ENCODE measurements around the gene NRDE2.
"Not testable (repeated sequence)": the region's sequence is repeated elsewhere in the genome, so short reads cannot be mapped to it uniquely, and the experiment has no call there.

Gene NRDE2

DNA sequence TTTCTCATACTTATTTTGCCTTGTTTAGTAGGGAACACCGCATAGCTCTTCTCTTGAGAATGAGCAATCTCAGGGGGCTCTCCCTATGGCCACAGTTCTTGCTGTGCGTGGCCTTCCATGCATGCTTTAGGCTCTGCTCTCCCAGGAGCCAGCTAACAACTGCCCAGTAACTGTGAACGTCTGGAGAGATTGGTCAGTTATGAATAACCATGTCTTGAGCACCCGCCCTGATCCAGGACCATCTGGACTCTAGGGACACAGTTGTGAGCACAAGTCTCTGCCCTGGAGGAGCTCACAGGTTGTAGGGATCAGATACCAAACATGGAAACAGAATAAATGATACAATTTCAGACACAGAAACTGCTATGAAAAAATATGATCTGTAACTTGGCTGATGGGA lies 63.3 kb downstream of the NRDE2 start:
- DNase-seq: no peak

DNA sequence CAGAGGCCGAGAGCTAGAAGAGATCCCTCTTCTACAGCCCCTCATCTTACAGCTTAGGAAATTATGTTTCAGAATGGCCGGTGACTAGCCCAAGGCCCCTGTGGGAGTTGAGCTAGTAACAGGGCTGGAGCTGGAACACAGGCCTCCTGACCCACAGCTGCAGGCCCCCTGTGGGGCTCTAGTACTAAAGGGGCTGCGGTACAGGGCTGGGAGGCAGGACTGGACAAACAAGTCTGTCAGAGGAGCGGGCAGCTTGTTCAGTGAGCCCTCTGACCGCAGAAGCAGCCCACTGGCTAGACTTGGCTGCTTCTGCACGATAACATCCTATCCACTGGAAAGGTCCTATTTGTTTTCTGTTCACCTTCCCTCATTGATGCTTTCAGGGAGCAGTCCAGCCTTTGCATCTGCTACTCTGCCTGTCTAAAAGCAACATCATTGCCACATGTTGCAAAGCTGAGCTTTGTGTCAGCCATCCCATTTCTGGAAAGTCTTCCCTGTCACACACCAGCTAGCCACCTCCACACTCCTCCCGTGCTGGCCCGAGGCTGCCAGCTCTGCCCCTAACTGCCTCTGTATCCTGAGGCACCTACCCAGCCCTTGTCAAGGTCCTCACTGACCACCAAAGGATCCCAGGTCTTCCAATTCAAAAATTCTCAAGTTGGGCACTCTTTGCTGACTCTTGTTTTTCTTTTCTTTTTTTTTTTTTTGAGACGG lies 65.1 kb downstream of the NRDE2 start:
- DNase-seq: no peak

DNA sequence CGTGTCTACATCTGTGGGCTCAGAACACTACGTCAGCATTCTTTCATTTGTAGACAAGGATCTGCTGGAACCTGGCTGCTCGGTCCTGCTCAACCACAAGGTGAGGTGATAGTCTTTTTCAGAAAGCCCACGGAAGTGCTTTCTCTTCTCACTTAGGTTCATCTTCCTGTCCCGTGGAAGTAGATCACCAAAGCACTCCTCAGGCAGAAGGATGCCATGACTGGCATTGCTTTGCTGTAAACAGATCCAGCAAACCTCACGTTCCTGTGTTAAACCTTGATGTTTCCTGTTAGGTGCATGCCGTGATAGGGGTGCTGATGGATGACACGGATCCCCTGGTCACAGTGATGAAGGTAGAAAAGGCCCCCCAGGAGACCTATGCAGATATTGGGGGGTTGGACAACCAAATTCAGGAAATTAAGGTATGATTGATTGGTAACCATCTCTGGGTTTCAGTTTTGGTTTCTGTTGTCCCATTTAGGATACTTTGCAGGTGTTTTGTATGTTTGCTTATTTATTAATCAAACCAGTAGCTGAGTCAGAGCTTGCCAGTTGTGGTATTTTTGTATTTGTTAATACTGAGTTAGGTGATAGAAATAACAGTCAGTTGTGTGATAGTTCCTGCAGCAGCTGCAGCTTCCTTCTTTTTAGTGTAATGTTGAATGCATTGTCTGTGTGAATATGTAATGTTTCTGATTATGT lies 67.8 kb downstream of the NRDE2 start:
- no peak for DNase-seq

DNA sequence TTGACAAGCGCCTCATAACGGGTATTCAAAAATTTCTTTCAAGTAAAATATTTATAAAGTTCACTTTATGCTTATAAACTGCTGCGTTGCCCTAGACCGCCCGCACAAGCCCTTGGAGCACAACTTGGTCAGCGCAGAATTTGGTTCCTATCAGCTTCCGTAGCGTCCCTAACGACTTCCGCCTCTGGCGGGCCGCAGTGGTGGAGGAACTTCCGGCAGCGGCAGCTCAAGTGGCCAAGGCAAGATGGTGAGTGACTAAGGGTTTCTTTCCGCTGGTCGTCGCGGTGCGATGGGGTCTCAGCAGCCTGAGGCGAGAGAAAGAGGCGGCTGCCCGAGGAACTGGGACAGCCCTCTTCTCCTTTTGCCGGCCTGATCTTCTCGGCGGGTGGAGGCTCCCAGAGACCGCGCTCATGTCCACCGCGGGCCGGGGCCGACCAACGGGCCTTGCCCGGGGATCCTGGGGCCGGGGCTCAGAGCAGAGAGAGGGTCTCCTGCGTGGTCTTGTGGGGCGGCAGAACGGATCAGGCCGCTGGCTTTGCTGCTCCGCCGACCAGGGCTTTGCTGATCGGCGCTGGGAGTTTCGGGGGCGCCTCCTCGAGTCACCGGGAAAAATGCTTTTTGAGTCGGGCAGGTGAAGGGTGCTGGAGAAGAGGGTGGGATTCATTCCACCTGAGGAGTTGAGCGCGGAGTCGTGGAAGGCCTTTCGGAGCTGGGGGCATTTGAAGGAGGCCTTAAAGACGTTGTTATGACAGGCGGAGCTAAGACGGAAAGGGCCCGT lies 75.2 kb downstream of the NRDE2 start, which contains the start of gene PSMC1:
TSS of gene PSMC1 (plus strand) at position 200 of the 778 bp plus-strand sequence. CDS start at position 245, 45 bp downstream.
- peak; percentile 80 to 86 for DNase-seq

DNA sequence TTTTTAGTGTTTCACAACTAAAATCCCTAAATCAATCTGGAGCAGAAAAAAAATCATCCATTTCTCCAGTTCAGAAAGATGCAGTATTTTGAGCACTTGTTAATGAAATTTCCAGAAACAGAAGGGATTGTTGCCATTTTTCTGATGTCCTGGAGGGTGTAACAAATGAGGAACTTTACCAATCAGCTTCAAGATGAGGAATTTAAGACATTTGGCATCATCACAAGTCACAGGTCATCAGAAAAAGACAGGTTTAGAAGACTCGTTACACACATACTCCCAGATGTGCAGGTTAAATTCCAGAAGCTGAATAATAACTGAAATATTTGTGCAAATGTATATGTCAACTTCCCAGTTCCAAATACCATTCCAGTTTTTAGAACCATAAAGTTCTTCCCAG lies 75.9 kb downstream of the NRDE2 start:
- DNase-seq: no peak

DNA sequence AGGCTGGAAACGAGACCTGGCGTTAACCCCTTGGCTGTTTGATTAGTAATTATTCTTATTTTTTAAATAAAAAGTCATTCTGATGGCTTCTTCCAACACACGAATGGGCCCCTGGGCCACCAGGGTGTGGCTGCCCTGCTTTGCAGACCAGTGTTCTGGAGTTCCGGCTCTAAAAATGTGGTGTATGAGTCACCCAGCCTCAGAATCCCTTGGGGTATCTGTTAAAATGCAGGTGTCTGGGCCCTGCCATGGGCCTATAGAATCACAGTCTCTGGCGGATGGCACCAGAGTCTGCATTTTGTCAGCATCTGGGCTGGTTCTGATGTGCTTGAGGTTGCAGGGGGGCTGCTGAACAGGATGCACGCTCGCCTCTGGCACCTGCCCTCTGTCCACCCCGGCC lies 77.9 kb downstream of the NRDE2 start:
- no peak for DNase-seq

DNA sequence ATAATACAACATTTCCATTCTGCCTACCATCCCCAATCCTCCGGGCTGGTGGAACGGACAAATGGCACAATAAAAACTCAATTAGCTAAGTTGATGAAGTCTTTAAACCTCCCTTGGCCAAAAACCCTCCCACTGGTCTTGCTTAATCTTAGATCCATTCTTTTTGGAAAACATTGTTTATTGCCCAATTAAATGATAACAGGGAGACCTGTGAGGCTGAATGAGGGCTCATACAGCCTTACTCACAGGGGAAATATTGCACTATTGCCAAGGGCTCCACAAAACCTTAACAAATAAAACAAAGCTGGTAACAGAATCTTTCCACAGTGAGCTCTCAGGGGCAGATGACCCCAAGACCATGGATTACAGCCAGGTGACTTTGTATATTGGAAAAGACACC lies 83.1 kb downstream of the NRDE2 start:
- DNase-seq: no peak

DNA sequence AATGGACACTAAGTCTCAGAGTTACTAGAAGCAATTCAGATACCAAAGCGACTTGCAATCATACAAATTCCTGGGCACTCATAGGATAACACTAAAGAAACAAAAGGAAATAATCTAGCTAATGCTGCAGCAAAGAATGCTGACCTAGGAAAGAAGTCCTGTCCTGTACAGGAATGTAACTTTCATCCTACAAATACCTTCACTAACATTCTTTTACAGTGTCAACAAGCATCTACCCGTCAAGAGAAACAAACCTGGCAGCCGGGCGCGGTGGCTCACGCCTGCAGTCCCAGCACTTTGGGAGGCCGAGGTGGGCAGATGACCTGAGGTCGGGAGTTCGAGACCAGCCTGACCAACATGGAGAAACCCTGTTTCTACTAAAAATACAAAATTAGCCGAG lies 84.3 kb downstream of the NRDE2 start:
- not testable (repeated sequence) for DNase-seq

DNA sequence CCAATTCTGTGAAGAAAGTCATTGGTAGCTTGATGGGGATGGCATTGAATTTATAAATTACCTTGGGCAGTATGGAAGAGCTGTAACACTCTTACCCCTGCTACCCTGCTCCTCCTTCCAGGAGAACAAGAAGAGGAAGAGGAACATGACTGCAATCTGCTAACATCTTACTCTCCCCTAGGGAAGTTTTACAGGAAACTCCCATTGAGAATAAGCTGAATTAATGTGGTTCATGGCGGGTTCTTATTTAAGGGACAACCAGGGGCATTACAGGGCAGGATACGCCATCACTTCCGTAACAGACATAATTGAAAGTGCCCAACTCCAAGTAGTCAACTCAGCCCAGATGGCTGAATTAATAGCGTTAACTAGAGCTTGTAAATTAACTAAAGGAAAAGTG lies 84.8 kb downstream of the NRDE2 start:
- no peak for DNase-seq

DNA sequence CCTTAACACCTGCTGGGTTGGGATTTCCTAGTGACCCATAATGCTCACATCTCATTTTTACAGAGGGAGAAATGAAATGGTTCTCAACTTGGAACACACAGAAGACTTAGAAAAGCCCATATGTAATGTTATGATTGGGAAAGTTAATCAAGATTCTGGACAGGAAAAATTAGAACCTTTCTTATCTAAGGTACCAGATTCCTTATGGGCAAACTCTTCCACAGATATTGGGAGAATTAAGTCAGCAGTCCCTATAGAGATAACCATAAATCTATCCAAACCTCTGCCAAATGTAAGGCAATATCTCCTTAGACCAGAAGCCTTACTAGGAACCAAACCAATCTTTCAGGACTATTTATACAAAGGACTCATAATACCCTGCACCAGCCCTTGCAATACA lies 89.3 kb downstream of the NRDE2 start:
- DNase-seq: no peak

DNA sequence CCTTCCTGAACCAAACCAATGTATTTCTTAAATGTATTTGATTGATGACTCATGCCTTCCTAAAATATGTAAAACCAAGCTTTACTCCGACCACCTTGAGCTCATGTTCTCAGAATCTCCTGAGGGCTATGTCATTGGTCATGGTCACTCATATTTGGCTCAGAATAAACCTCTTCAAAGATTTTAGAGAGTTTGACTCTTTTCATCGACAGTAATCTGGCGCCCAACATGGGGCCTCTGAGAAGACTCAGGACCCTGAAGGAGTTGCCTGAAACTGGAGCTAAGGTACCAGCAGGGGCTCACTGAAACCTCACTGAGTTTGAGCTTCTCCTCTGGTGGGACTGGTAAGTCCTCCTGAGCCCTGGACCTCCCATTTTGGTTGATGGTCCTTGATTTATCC lies 92.6 kb downstream of the NRDE2 start:
- DNase-seq: no peak

DNA sequence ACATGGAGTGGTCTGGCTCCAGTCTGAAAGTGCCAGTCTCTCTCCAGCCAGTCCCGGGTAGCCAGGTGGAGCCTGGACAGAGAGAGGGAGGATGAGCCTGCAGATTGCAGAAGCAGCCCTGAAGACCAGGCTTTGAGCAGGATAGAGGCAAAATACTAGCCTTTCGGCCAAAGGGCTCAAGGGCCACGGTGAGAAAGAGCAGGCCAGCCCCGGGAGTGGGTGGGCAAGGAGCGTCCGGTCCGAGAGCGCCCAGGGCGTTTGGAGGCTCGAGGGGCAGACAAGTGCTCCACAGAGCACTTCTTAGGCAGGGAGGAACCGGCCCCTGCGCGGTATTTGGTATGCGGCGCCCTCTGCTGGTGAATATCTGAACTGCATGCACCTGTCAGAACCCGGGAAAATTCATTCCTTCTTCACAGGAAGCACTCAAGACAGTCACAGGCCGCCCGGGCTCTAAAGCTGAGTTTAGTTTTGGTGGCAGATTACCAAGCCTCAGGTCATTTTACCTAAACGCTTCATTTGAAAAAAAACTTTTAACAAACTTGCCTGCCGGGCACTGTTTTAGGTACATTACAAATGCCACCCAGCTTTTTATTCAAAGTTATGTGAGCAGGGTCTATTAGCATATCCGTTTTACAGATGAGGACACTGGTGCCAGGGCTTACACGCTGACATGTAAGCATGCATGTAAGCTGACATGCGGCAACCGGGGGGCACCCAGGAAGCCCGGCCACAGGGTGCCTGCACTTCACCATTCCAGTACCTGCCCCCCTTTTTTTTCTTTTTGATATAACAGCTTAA lies 96.4 kb downstream of the NRDE2 start:
- peak; percentile 42 to 59 for DNase-seq

DNA sequence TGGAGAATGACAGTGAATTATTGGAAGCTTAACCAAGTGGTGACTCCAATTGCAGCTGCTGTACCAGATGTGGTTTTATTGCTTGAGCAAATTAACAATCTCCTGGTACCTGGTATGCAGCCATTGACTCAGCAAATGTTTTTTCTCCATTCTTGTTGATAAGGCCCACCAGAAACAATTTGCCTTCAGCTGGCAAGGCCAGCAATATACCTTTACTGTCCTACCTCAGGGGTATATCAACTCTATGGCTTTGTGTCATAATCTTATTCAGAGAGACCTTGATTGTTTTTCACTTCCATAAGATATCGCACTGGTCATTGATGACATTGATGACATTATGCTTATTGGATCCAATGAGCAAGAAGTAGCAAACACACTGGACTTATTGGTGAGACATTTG lies 101.8 kb downstream of the NRDE2 start:
- not testable (repeated sequence) for DNase-seq

DNA sequence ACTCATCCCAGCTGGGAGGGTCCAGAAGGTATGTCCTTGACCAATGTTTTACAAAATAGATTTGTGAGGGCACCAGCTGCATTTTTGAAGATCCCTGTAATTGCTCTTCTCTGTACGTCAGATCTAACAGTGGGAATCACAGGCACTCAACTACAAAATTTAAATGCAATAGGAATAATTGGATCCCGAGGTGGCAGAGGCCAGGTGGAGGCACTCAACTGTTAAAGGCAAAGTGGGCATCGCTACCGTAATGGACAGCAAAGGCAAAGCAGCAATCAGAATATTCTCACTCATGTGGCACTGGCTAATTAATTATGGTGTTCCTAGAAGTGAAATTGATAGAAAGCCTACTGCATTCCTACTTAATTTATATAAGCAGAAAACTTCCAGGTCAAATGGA lies 103.3 kb downstream of the NRDE2 start:
- no peak for DNase-seq

All from activated CD4-positive, alpha-beta T cell treated with anti-CD3 and anti-CD28 coated beads for 4 hours (primary cell).